Measurements from ENCODE around the gene CCDC18.
"Not testable (repeated sequence)": the region's sequence is repeated elsewhere in the genome, so short reads cannot be mapped to it uniquely, and the experiment has no call there.

CCDC18 gene

DNA sequence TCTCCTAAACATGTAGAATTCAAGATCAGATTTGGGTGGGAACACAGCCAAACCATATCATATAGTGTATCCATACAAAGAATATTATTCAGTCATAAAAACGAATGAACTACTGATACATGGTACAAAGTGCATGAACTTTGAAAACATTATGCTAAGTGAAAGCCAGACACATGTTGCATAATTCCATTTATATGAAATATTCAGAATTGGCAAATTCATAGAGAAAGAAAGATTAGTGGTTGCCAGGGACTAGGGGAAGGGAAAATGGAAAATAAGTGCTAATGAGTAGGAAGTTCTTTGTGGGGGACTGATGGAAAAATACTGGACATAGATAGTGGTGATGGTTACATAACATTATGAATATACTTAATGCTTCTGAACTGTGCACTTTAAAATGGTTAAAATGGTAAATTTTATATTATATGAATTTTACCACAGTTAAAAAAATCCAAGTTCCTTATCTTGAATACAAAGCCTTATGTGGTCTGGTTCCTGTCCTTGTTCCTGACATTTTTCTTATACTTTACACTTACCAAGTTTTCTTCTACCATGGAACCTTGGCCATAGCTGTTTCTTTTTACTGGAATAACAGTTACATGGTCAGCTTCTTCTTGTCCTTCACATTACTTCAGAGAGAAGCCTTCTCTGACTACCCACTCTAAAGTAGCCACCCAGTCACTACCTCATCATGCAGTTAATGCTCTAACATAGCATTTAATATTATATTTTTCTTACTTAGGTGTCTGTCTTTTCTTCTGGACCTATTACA, 64.0 kb downstream of the CCDC18 start:
- no peak for DNase-seq

DNA sequence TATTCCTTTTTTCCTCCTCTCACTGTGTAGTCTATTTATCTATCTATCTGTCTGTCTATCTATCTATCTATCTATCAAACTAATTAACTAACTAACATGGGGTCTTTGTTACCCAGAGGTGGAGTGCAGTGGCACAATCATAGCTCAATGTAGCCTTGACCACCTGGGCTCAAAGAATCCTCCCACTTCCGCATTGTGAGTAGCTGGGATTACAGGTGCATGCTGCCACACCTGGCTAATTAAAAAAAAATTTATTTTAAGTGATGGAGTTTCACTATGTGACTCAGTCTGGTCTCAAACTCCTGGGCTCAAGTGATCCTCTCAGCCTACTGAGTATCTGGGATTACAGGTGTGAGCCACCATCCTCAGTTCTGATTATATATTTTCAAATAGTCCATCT, 71.4 kb downstream of the CCDC18 start:
- no peak for DNase-seq

GRCh38 chr1:93252598-93252997, 72.1 kb downstream of the CCDC18 start:
- DNase-seq = no peak

DNA sequence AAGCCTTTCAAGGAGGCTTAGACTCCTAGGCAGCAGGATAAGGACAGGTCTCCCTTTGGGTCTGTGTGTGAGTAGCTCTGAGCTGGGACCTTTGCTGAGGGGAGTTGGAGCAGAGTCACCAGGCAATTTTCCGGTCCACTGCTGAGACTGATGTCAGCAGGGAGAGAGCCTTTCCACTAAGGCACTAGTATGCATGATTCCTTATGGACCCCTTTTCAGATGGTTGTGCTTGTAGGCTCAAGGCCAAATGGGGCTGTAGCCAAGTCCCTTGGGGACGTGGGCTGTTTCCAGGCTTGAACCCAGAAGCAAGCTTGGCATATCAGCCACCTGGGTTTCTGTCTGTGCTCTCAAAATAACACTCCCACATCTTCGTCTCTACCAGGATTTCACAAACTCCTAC, 73.0 kb downstream of the CCDC18 start:
- no peak for DNase-seq

GRCh38 chr1:93255222-93256079, 74.9 kb downstream of the CCDC18 start:
- DNase-seq = peak; percentile 92

DNA sequence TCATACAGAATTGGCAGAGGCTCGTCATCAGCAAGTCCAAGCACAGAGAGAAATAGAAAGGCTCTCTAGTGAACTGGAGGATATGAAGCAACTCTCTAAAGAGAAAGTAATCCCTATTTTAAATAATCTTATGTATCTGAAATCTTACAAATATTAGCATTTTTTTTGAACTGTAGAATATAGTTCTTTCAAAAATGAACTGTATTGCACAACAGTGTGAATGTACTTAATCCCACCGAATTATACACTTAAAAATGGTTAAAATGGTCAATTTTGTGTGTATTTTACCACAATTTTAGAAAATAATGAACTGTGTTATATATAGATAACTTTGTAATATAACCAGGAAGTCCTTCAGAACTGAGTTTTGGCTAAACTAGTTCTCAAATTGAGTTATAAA, 75.9 kb downstream of the CCDC18 start:
- DNase-seq = no peak

- DNase-seq = no peak
Observed at GRCh38 chr1:93257889-93258288, 77.4 kb downstream of the CCDC18 start.

DNA sequence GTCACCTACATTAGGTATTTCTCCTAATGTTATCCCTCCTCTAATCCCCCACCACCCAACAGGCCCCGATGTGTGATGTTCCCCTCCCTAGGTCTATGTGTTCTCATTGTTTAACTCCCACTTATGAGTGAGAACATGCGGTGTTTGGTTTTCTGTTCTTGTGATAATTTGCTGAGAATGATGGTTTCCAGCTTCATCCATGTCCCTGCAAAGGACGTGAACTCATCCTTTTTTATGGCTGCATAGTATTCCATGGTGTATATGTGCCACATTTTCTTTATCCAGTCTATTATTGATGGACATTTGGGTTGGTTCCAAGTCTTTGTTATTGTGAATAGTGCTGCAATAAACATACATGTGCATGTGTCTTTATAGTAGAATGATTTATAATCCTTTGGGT, 80.2 kb downstream of the CCDC18 start:
- not testable (repeated sequence) for DNase-seq

DNA sequence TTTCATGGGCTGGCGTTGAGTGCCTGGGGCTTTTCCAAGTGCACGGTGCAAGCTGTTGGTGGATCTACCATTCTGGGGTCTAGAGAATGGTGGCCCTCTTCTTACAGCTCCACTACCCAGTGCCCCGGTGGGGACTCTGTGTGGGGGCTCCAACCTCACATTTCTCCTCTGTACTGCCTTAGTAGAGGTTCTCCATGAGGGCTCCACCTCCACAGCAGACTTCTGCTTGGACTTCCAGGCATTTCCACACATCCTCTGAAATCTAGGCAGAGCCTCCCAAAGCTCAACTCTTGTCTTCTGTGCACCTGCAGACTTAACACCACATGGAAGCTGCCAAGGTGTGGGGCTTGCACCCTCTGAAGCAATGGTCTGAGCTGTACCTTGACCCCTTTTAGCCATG, 82.1 kb downstream of the CCDC18 start:
- DNase-seq = no peak

GRCh38 chr1:93268888-93269287, 88.4 kb downstream of the CCDC18 start:
- DNase-seq = not testable (repeated sequence)

- not testable (repeated sequence) for DNase-seq
Observed at GRCh38 chr1:93275262-93275633, 94.7 kb downstream of the CCDC18 start.

- no peak for DNase-seq
Observed at GRCh38 chr1:93275634-93276295, 95.2 kb downstream of the CCDC18 start.

DNA sequence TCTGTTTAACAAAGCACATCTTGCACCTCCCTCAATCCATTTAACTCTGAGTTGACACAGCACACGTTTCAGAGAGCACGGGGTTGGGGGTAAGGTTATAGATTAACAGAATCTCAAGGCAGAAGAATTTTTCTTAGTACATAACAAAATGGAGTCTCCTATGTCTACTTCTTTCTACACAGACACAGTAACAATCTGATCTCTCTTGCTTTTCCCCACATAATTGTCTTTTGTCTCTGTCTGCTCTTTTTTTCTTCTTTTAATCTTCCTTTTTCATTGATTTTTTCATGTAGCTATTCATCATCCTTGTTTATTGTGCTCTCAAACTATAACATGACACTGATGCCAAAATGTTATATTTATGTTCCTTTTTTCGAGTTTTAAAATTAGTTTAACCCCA, 97.0 kb downstream of the CCDC18 start:
- not testable (repeated sequence) for DNase-seq

DNA sequence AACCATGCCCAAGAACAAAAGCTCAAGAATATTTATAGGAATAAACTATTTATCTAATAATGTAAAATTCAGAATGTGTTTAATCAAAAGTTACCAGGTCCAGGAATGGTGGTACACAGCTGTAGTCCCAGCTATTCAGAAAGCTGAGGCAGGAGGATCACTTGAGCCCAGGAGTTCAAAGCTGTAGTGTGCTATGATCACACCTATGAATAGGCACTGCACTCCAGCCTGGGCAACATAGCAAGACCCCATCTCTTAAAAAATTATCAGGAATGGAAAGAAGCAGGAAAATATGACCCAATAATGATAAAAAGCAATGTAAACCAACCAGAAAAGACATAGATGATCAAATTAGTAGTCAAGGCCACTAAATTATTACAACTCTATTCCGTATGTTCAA, 103.0 kb downstream of the CCDC18 start:
- no peak for DNase-seq

DNA sequence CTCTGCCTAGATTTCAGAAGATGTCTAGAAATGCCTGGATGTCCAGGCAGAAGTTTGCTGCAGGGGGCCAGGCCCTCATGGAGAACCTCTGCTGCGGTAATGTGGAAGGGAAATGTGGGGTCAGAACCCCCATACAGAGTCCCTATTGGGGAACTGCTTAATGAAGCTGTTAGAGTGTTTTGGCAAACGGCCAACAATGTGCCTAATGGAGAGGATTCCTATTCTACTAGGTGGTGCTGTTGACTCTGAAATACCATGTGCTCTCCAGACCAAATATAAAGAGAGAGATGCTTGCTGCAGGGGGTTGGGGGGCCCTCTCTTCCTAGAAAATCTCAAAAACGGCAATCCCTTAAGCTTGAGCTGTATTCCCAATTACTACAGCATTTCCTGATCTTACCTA, 108.0 kb downstream of the CCDC18 start:
- no peak for DNase-seq

DNA sequence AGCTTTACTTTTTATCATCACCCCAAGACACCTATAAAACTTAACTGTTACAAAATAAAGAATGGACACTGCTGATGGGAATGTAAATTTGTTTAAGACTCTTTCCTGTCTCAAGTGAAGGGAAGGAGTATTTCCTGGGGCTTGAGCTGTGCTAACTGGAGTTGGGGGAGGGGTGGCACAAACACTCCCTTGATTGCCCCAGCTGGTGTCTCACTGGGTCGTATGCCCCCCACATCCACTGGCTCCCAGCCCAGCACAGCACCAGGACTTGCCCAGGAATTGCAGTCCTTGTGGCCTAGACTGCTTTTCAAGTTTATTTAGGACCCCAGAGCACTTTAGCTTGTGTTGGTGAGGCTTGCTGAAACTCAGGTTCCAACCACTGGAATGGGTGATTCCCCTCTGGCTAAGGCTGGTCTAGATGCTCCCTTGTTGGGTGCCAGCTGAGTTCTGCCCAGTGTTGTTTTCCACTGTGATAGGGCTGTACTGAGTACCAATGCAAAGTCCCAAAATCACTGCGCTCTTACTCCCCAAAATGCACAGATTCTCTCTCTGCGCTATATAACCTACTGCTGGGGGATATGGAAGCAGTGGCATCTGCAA, 116.1 kb downstream of the CCDC18 start:
- no peak for DNase-seq

- DNase-seq = no peak
Observed at GRCh38 chr1:93301131-93301530, 120.6 kb downstream of the CCDC18 start.

- DNase-seq = no peak
Observed at GRCh38 chr1:93302078-93302477, 121.6 kb downstream of the CCDC18 start.

DNA sequence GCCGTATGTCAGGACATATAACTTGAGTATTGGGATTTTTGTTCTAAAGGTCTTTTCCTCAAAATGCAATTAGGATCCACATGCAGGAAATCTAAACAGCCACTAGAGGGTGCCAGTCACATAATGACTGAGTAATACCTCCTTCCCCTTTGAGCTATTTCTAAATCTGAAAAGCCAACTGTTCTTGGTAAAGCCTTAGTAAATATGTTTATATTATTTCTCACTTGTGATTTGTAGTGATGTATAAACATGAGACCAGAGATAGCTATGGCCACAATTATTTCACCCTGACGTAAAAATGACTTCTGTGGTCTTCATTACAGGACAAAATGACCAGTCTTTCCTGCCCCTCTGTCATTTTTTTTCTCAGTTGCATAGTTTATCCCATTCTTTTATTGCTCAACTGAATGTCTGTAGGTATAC, 124.2 kb downstream of the CCDC18 start:
- DNase-seq = peak; percentile 65

DNA sequence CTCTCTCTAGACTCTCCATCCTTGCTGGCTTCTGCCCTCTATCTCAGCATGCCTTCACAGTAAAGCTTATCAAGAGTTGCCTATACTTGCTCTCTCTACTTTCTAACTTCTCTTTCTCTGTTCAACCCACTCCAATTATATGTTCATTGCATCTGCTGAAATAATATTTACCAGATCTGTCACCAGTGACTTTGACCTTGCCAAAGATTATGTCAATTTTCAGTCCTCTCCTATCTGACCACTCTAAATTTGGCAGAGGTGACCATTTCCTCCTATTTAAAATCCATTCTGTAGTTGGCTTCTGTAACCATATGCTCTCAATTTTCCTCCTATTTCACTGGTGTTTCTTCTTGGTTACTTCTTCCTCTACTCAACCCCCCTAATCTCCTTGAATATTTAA, 126.4 kb downstream of the CCDC18 start:
- no peak for DNase-seq

GRCh38 chr1:93313026-93313425, 132.5 kb downstream of the CCDC18 start:
- no peak for DNase-seq

GRCh38 chr1:93317207-93317606, 136.7 kb downstream of the CCDC18 start:
- DNase-seq = no peak

DNA sequence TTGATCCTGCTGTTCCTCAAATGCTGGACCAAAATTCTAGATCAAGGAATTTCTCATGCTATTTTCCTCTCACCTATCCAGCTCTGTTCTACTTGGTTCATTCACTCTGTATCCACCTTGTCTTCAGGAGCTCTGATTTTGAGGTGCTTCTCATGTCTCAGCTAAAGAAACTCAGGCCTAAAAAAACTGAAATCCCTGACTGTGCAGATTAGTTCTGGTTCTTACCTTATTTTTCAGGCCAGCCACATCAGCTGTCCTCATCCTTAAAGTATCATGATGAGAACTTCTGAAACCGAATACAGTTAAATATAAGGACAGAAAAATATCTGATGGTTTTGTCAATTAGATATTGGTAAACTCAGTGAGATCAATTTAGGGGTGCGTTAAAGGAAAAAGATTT, 137.4 kb downstream of the CCDC18 start:
- no peak for DNase-seq
